K562 (cell line): ENCODE measurements around the gene ITPR3. TPM values are rescaled to one million over a fixed set of nuclear protein-coding genes. Genes with fewer than 3 reads are reported as not detected.

ENCODE experiments used
- CEBPB ChIP-seq: fragments of 450-650 bp; IDR thresholded peaks from 2 replicates; pipeline ENCODE4 v1.6.1; 2016; ENCODE audit warnings: missing genetic modification characterization, missing compliant biosample characterization
- ELK3 ChIP-seq: fragments of 450-650 bp; formaldehyde crosslinking; IDR thresholded peaks from 2 replicates; pipeline ENCODE4 v1.4.0; 2020; ENCODE audit warnings: mild to moderate bottlenecking
- GABPA ChIP-seq: fragments of 200-800 bp; sonication (Bioruptor generic); conservative IDR thresholded peaks from 2 replicates; pipeline ENCODE4 v1.6.1; 2016; ENCODE audit warnings: low read depth, missing genetic modification characterization, missing compliant biosample characterization
- HNRNPK ChIP-seq: fragments of 200-400 bp; formaldehyde crosslinking; IDR thresholded peaks from one replicate; pipeline ENCODE4 v1.6.1; 2018; ENCODE audit warnings: mild to moderate bottlenecking, low read depth, low read length; ENCODE audit not compliant: poor library complexity, severe bottlenecking
- LCOR ChIP-seq: sonication (generic); formaldehyde crosslinking; IDR thresholded peaks from 2 replicates; pipeline ENCODE4 v1.8.0; 2022; ENCODE audit warnings: mild to moderate bottlenecking, missing genetic modification reagents
- NR1H2 ChIP-seq: sonication (generic); formaldehyde crosslinking; IDR thresholded peaks from 2 replicates; pipeline ENCODE4 v1.4.0; 2020; ENCODE audit warnings: mild to moderate bottlenecking, missing genetic modification reagents
- TAF15 ChIP-seq: fragments of 200-400 bp; formaldehyde crosslinking; IDR thresholded peaks from 2 replicates; pipeline ENCODE4 v1.6.1; 2017; ENCODE audit warnings: mild to moderate bottlenecking, low read depth, low read length, moderate library complexity
- XRCC3 ChIP-seq: fragments of 450-650 bp; IDR thresholded peaks from 2 replicates; pipeline ENCODE4 v1.6.1; 2017; ENCODE audit warnings: mild to moderate bottlenecking, moderate library complexity
- polyA plus RNA-seq, 8 experiments: library from polyadenylated mRNA; depleted of rRNA in 4 of 8; stranded (reverse) in 5 of 8; unstranded in 3 of 8; fragments of >200 nt; fragmentation: Nextera tagmentation in 2 of 8; fragmentation: Illumina TruSeq in 1 of 8; extraction: Ambion mirVana in 2 of 8; extraction: Trizol in 1 of 8; gene quantifications; 2 replicates each; pipeline versions ENCODE4 v1.2.1 to v1.2.3, GENCODE V29; 2011 to 2014; ENCODE audit warnings: inconsistent platforms in 1 of 8, missing spikeins in 1 of 8
- total RNA-seq, 7 experiments: library from RNA; depleted of rRNA in 6 of 7; stranded (reverse); fragments of >200 nt in 6 of 7; fragmentation: Illumina TruSeq in 2 of 7; extraction: Trizol in 2 of 7; gene quantifications; 2 replicates each; pipeline versions ENCODE4 v1.2.1 to v1.2.3, GENCODE V29; 2011 to 2021; ENCODE audit warnings: low replicate concordance in 1 of 7
- TF ChIP-seq, protein P1 (sequence below), 2 experiments: IDR thresholded peaks; 2 replicates each; pipeline ENCODE4 v1.6.1; 2011; ENCODE audit warnings: borderline replicate concordance in 1 of 2, control low read depth in 1 of 2, low read depth in 1 of 2, low read length in 1 of 2, mild to moderate bottlenecking in 1 of 2, mixed read lengths in 1 of 2, moderate library complexity in 1 of 2; ENCODE audit not compliant: insufficient read depth in 1 of 2, insufficient read length in 1 of 2, poor library complexity in 1 of 2, severe bottlenecking in 1 of 2; ENCODE audit errors: extremely low read depth in 1 of 2

The ITPR3 gene
- total and polyA plus RNA-seq, 9 of the 15 experiments (the other 6 are each of a cell fraction or from before 2014, with no cell fraction given): 0.39 to 35.7 (median 13.2) TPM

GRCh38 chr6:33707771-33708170 lies 86.6 kb downstream of the ITPR3 start (continued):
- no peak for TF ChIP-seq NR1H2
- TF ChIP-seq HNRNPK: no peak
- no peak for TF ChIP-seq ELK3 (CRISPR knock-in tag)
- TF ChIP-seq, protein P1, sequence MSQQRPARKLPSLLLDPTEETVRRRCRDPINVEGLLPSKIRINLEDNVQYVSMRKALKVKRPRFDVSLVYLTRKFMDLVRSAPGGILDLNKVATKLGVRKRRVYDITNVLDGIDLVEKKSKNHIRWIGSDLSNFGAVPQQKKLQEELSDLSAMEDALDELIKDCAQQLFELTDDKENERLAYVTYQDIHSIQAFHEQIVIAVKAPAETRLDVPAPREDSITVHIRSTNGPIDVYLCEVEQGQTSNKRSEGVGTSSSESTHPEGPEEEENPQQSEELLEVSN (IDR thresholded peaks at IDR 0.05; ENCODE audit: borderline replicate concordance in 1 of 2, extremely low read depth in 1 of 2, insufficient read depth in 1 of 2, insufficient read length in 1 of 2, low read depth in 1 of 2, low read length in 1 of 2, poor library complexity in 1 of 2, severe bottlenecking in 1 of 2): no peak
- no peak for TF ChIP-seq CEBPB
- no peak for TF ChIP-seq LCOR
- TF ChIP-seq XRCC3: no peak
- no peak for TF ChIP-seq TAF15
- no peak for TF ChIP-seq GABPA
- TF ChIP-seq, all 486 proteins: peak for 0
